ENCODE measurements around the gene TRAPPC6A. TPM values are rescaled to one million over a fixed set of nuclear protein-coding genes. Genes with fewer than 3 reads are reported as not detected.

Gene TRAPPC6A, protein sequence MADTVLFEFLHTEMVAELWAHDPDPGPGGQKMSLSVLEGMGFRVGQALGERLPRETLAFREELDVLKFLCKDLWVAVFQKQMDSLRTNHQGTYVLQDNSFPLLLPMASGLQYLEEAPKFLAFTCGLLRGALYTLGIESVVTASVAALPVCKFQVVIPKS
- 10 to 100 TPM; 22.7 to 24.3 TPM for total RNA-seq
- 151 TPM for polyA plus RNA-seq

DNA sequence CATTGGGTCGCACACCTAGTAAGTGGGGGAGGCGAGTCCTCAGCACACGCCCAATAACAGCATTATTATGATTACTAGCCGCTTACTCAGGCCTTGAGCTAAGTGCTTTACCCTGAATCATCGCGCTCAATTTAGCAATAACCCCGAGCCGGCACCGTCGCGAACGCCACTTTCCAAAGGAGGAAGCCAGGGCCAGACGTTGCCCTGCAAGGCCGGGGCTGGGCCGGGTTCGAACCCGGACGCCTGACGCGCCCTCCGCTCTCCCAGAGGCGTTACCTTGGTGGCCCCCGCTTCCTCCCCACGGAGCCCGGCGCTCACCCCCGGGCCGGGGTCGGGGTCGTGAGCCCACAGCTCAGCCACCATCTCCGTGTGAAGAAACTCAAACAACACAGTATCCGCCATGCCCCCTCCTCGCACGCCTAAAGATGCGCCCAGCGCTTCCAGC lies at the start of gene TRAPPC6A:
TSS of gene TRAPPC6A (minus strand) at position 421 of the 445 bp plus-strand sequence. CDS start at position 402, 19 bp downstream.
- peaks cover 39% of the 10 kb centered on the region for H3K4me1 ChIP-seq (ENCODE audit: insufficient read depth, low read length)
- no peaks in the 10 kb centered on the region for H3K9me3 Mint-ChIP-seq

DNA sequence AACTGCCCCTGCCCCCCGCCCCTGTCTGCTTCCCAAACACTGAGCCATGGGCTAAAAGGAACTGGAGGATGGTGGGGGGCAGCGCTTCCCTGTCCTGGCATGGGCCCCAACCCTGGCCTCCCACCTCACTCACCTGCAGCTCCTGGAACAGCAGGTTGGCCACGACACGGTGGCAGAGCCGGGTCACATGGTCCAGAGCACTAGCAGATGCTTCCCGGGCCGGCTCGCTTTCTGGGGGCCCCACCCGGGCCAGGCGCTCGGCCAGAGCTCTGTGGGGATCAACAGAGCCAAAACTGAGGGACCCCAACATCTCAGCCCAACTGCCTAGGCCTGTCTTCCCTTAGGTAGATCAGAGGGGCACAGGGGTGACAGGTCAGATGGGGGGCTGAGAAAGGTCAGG lies 46.6 kb upstream of the TRAPPC6A start:
- no peak for DNase-seq
- H3K27ac ChIP-seq (ENCODE audit: low read depth, low read length) = no peak overlapping the region
- peaks cover 20 to 29% of the 10 kb centered on the region in 2 donors for H3K27me3 Mint-ChIP-seq
- ChIA-PET CTCF (no interaction called here), POLR2A (interaction anchor here (0.6 kb wide), 1 partner anchor 251 kb away, joined by 5 read pairs; no protein-coding TSS in a partner anchor)
- H3K27ac Mint-ChIP-seq = no peak overlapping the region
- no peak overlapping the region for H3K4me3 Mint-ChIP-seq
- no peaks in the 10 kb centered on the region for H3K9me3 Mint-ChIP-seq
- no peak overlapping the region for H3K4me3 ChIP-seq (ENCODE audit: low read length)
- no peaks in the 10 kb centered on the region for H3K9me3 ChIP-seq (ENCODE audit: low read length)
- H3K4me1 Mint-ChIP-seq = no peaks in the 10 kb centered on the region
- H3K27me3 ChIP-seq (ENCODE audit: insufficient read depth, low read length, poor library complexity, severe bottlenecking) = no peaks in the 10 kb centered on the region
- no peaks in the 10 kb centered on the region for H3K36me3 ChIP-seq (ENCODE audit: insufficient read depth, low read length)
- no peaks in the 10 kb centered on the region for H3K36me3 Mint-ChIP-seq
- no peaks in the 10 kb centered on the region for H3K4me1 ChIP-seq (ENCODE audit: insufficient read depth, low read length)

More for the DNA sequence above, at the start of gene TRAPPC6A:
- no peaks in the 10 kb centered on the region for H3K9me3 ChIP-seq (ENCODE audit: low read length)
- peaks cover 9% of the 10 kb centered on the region for H3K36me3 ChIP-seq (ENCODE audit: insufficient read depth, low read length)
- H3K27me3 ChIP-seq (ENCODE audit: insufficient read depth, low read length, poor library complexity, severe bottlenecking) = no peaks in the 10 kb centered on the region
- Mint-ChIP-seq H3K4me3 (peak within 1 kb of the TSS; percentile 82 to 95 (median 91)), H3K36me3 (peaks cover 0 to 28% (median 3%) of the 10 kb centered on the region in 3 donors), H3K27ac (peak within 1 kb of the TSS; percentile 77 to 98 (median 95)), H3K27me3 (no peaks in the 10 kb centered on the region), H3K4me1 (peaks cover 36 to 52% (median 42%) of the 10 kb centered on the region in 3 donors)
- POLR2A ChIA-PET = interaction anchor here (1.0 to 2.8 kb wide), 6 partner anchors 10 to 725 kb away, joined by 4 to 24 read pairs (median 5); partner anchors contain the start of genes MYPOP and PPP1R37
- H3K4me3 ChIP-seq (ENCODE audit: low read length) = peak within 1 kb of the TSS; percentile 99
- CTCF ChIA-PET = interaction anchor here (1.1 to 2.0 kb wide), 9 partner anchors 10 to 91 kb away, joined by 3 to 16 read pairs (median 5); partner anchors contain the start of gene PPP1R37
- DNase-seq = no peak
- peak within 1 kb of the TSS; percentile 94 for H3K27ac ChIP-seq (ENCODE audit: low read depth, low read length)

GRCh38 chr19:45223879-45224278 lies 45.8 kb upstream of the TRAPPC6A start:
- Histone ChIP-seq H3K27ac (ENCODE audit: low read depth, low read length) (no peak overlapping the region), H3K36me3 (ENCODE audit: insufficient read depth, low read length) (no peaks in the 10 kb centered on the region), H3K4me1 (ENCODE audit: insufficient read depth, low read length) (no peaks in the 10 kb centered on the region), H3K9me3 (ENCODE audit: low read length) (no peaks in the 10 kb centered on the region), H3K4me3 (ENCODE audit: low read length) (no peak overlapping the region), H3K27me3 (ENCODE audit: insufficient read depth, low read length, poor library complexity, severe bottlenecking) (no peaks in the 10 kb centered on the region)
- ChIA-PET CTCF (no interaction called here), POLR2A (no interaction called here)
- Mint-ChIP-seq H3K9me3 (no peaks in the 10 kb centered on the region), H3K4me1 (no peaks in the 10 kb centered on the region), H3K36me3 (no peaks in the 10 kb centered on the region), H3K27me3 (peaks cover 21 to 34% of the 10 kb centered on the region in 2 donors), H3K4me3 (no peak overlapping the region), H3K27ac (no peak overlapping the region)
- no peak for DNase-seq

DNA sequence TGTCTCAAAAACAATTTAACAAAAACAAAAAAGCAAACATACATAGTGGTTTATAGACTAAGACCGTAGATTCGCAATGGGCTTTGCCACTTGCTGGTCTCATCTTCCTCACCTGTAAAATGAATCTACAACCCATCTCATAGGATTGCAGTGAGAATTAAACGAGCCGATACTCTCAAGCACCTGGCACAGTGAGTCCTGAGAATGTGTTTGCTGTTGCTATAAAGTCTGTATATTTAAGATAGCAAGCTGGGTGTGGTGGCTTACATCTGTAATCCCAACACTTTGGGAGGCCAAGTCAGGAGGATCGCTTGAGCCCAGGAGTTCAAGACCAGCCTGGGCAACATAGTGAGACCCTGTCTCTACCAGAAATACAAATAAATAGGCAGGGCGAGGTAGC lies 44.7 kb upstream of the TRAPPC6A start:
- no peaks in the 10 kb centered on the region for H3K9me3 Mint-ChIP-seq
- Histone ChIP-seq H3K9me3 (ENCODE audit: low read length) (no peaks in the 10 kb centered on the region), H3K4me3 (ENCODE audit: low read length) (no peak overlapping the region), H3K27me3 (ENCODE audit: insufficient read depth, low read length, poor library complexity, severe bottlenecking) (no peaks in the 10 kb centered on the region), H3K36me3 (ENCODE audit: insufficient read depth, low read length) (no peaks in the 10 kb centered on the region), H3K27ac (ENCODE audit: low read depth, low read length) (no peak overlapping the region), H3K4me1 (ENCODE audit: insufficient read depth, low read length) (no peaks in the 10 kb centered on the region)
- DNase-seq = no peak
- no peaks in the 10 kb centered on the region for H3K36me3 Mint-ChIP-seq
- H3K27me3 Mint-ChIP-seq = peaks cover 24 to 41% of the 10 kb centered on the region in 2 donors
- no peaks in the 10 kb centered on the region for H3K4me1 Mint-ChIP-seq
- H3K4me3 Mint-ChIP-seq = peak overlapping the region in 1 of 7 donors; percentile 1
- no peak overlapping the region for H3K27ac Mint-ChIP-seq
- ChIA-PET POLR2A (no interaction called here), CTCF (no interaction called here)

- ChIA-PET CTCF (no interaction called here), POLR2A (no interaction called here)
- Histone ChIP-seq H3K27ac (ENCODE audit: low read depth, low read length) (no peak overlapping the region), H3K9me3 (ENCODE audit: low read length) (no peaks in the 10 kb centered on the region), H3K4me3 (ENCODE audit: low read length) (no peak overlapping the region), H3K36me3 (ENCODE audit: insufficient read depth, low read length) (no peaks in the 10 kb centered on the region), H3K27me3 (ENCODE audit: insufficient read depth, low read length, poor library complexity, severe bottlenecking) (no peaks in the 10 kb centered on the region), H3K4me1 (ENCODE audit: insufficient read depth, low read length) (no peaks in the 10 kb centered on the region)
- no peaks in the 10 kb centered on the region for H3K9me3 Mint-ChIP-seq
- H3K27ac Mint-ChIP-seq = no peak overlapping the region
- H3K36me3 Mint-ChIP-seq = no peaks in the 10 kb centered on the region
- DNase-seq = no peak
- no peak overlapping the region for H3K4me3 Mint-ChIP-seq
- H3K27me3 Mint-ChIP-seq = peaks cover 33 to 55% of the 10 kb centered on the region in 2 donors
- H3K4me1 Mint-ChIP-seq = peaks cover 1 to 4% (median 4%) of the 10 kb centered on the region in 3 donors
Observed at GRCh38 chr19:45218911-45219743, 41.1 kb upstream of the TRAPPC6A start.

GRCh38 chr19:45218426-45218825 lies 40.4 kb upstream of the TRAPPC6A start:
- DNase-seq = no peak
- H3K9me3 ChIP-seq (ENCODE audit: low read length) = no peaks in the 10 kb centered on the region
- POLR2A ChIA-PET = no interaction called here
- Mint-ChIP-seq H3K36me3 (no peaks in the 10 kb centered on the region), H3K27ac (no peak overlapping the region), H3K4me3 (no peak overlapping the region), H3K4me1 (peaks cover 1 to 4% (median 4%) of the 10 kb centered on the region in 3 donors), H3K27me3 (peaks cover 36 to 55% of the 10 kb centered on the region in 2 donors), H3K9me3 (no peaks in the 10 kb centered on the region)
- no peaks in the 10 kb centered on the region for H3K27me3 ChIP-seq (ENCODE audit: insufficient read depth, low read length, poor library complexity, severe bottlenecking)
- no peaks in the 10 kb centered on the region for H3K4me1 ChIP-seq (ENCODE audit: insufficient read depth, low read length)
- H3K4me3 ChIP-seq (ENCODE audit: low read length) = no peak overlapping the region
- no peaks in the 10 kb centered on the region for H3K36me3 ChIP-seq (ENCODE audit: insufficient read depth, low read length)
- no peak overlapping the region for H3K27ac ChIP-seq (ENCODE audit: low read depth, low read length)
- CTCF ChIA-PET = no interaction called here

- ChIA-PET CTCF (no interaction called here), POLR2A (no interaction called here)
- Histone ChIP-seq H3K4me1 (ENCODE audit: insufficient read depth, low read length) (no peaks in the 10 kb centered on the region), H3K27me3 (ENCODE audit: insufficient read depth, low read length, poor library complexity, severe bottlenecking) (no peaks in the 10 kb centered on the region), H3K36me3 (ENCODE audit: insufficient read depth, low read length) (no peaks in the 10 kb centered on the region), H3K4me3 (ENCODE audit: low read length) (no peak overlapping the region), H3K9me3 (ENCODE audit: low read length) (no peaks in the 10 kb centered on the region), H3K27ac (ENCODE audit: low read depth, low read length) (no peak overlapping the region)
- H3K27me3 Mint-ChIP-seq = peaks cover 34 to 53% of the 10 kb centered on the region in 2 donors
- no peaks in the 10 kb centered on the region for H3K9me3 Mint-ChIP-seq
- H3K4me3 Mint-ChIP-seq = no peak overlapping the region
- H3K27ac Mint-ChIP-seq = no peak overlapping the region
- no peak for DNase-seq
- H3K36me3 Mint-ChIP-seq = no peaks in the 10 kb centered on the region
- peaks cover 1 to 4% (median 4%) of the 10 kb centered on the region in 3 donors for H3K4me1 Mint-ChIP-seq
Observed at GRCh38 chr19:45217957-45218334, 39.9 kb upstream of the TRAPPC6A start.

Measured in CD8-positive, alpha-beta memory T cell (primary cell).